KMS-11 (cell line): ENCODE data around the gene SMIM5.
A peak's percentile ranks its signal among the peaks of the same experiment; 100 is the strongest.

Experiments used
- H2AFZ ChIP-seq: fragments of 200-600 bp; sonication (generic); 2 replicates; pipeline ENCODE4 v1.6.1; 2016; ENCODE audit warnings: antibody characterized with exemption, mixed run types, low read depth
- H3K27ac ChIP-seq: fragments of 200-600 bp; sonication (generic); 2 replicates; pipeline ENCODE4 v1.6.1; 2016; ENCODE audit warnings: mild to moderate bottlenecking, mixed run types
- H3K27me3 ChIP-seq: fragments of 200-600 bp; sonication (generic); 2 replicates; pipeline ENCODE4 v1.6.1; 2017; ENCODE audit warnings: mild to moderate bottlenecking, low read depth, mixed run types, moderate library complexity; ENCODE audit not compliant: insufficient read depth
- H3K36me3 ChIP-seq: fragments of 200-600 bp; sonication (generic); 2 replicates; pipeline ENCODE4 v1.6.1; 2017; ENCODE audit warnings: mild to moderate bottlenecking, mixed run types; ENCODE audit not compliant: insufficient read depth
- H3K4me1 ChIP-seq: fragments of 200-600 bp; sonication (generic); 2 replicates; pipeline ENCODE4 v1.6.1; 2016; ENCODE audit warnings: mild to moderate bottlenecking, low read depth, mixed run types; ENCODE audit not compliant: poor library complexity, severe bottlenecking
- H3K4me2 ChIP-seq: fragments of 200-600 bp; sonication (generic); 2 replicates; pipeline ENCODE4 v1.7.0; 2016; ENCODE audit warnings: mild to moderate bottlenecking, mixed run types
- H3K4me3 ChIP-seq: fragments of 200-600 bp; sonication (generic); IDR thresholded peaks from 2 replicates; pipeline ENCODE4 v1.6.1; 2017; ENCODE audit warnings: low read depth, low read length, mixed read lengths; ENCODE audit not compliant: insufficient read depth
- H3K79me2 ChIP-seq: fragments of 200-600 bp; sonication (generic); 2 replicates; pipeline ENCODE4 v1.6.1; 2016; ENCODE audit warnings: low read depth, mixed run types; ENCODE audit not compliant: insufficient read depth
- H3K9ac ChIP-seq: fragments of 200-600 bp; sonication (generic); 2 replicates; pipeline ENCODE4 v1.6.1; 2016; ENCODE audit warnings: mild to moderate bottlenecking, mixed run types
- H4K20me1 ChIP-seq: fragments of 200-600 bp; sonication (generic); 2 replicates; pipeline ENCODE4 v1.6.1; 2016; ENCODE audit warnings: mild to moderate bottlenecking, mixed run types; ENCODE audit not compliant: insufficient read depth
- CTCF ChIP-seq: fragments of 200-600 bp; sonication (generic); conservative IDR thresholded peaks from 2 replicates; pipeline ENCODE4 v1.6.1; 2017; ENCODE audit warnings: low read depth, mild to moderate bottlenecking, antibody characterized with exemption, low read length, moderate library complexity, mixed read lengths

The SMIM5 gene

DNA sequence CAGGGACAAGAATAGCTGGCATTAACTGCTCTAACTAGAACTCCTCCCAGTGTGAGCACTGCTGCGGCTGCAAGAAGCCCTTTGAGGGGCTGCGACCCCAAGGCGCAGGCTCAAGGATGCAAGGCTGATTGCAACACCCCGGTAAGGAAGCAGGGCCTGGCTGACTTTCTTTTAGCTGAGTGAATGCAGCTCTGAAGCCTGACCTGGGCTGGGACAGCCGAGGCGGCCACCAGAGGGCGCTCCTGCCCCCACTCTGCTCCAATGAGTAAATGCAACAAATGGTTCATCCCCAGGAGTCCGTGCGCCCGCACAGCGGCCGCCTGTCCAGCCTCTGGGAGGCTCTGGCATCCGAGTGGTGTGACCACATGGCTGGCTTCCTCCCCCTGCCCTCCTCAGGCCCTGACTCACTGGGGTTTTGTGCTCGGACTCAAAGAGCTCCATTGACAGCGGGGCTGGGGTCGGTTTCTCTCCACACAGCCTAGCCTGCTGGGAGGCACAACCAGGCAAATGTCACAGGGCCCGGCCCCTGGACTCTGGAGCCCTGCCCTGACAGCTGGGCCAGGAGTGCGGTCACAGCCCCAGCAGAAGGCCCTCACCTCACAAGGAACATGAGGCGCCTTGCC lies at the start of gene SMIM5:
TSS of gene SMIM5 (plus strand) at position 572 of the 623 bp plus-strand sequence. CDS start 6,768 bp downstream, outside the sequence.
- no peak within 1 kb of the TSS for H2AFZ ChIP-seq
- peak; percentile 95 for TF ChIP-seq CTCF
- H3K4me2 ChIP-seq = peak within 1 kb of the TSS; percentile 44; the same call in 1 of the 2 replicates

DNA sequence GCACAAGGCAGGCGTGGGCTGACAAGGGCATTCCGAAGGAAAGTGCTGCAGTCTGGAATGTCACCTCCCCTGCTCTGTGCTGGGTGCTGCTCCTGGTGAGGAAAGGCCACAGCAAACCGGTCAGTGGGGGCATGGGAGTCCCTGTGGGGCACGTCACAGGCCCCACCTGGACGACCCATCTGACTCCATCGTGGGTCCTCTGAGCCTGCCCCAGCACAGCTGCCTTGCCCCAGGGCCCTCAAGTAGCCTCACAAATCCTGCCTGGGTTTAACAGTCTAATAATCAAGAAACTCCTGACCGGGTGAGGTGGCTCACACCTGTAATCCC lies 48.4 kb upstream of the SMIM5 start:
- no peak overlapping the region for H3K4me3 ChIP-seq
- H3K9ac ChIP-seq = no peak overlapping the region
- no peaks in the 10 kb centered on the region for H4K20me1 ChIP-seq
- no peak overlapping the region for H3K4me2 ChIP-seq
- TF ChIP-seq CTCF = no peak
- H3K4me1 ChIP-seq = no peaks in the 10 kb centered on the region
- no peaks in the 10 kb centered on the region for H3K36me3 ChIP-seq
- H3K27me3 ChIP-seq = peaks cover 45% of the 10 kb centered on the region
- no peak overlapping the region for H2AFZ ChIP-seq
- H3K79me2 ChIP-seq = no peaks in the 10 kb centered on the region
- no peak overlapping the region for H3K27ac ChIP-seq

More for the DNA sequence above, at the start of gene SMIM5:
- H3K27me3 ChIP-seq = no peaks in the 10 kb centered on the region
- H3K9ac ChIP-seq = 0 out of 2 replicates have a peak within 1 kb of the TSS, but pooled peaks have one; percentile 22
- no peak within 1 kb of the TSS for H3K4me3 ChIP-seq
- no peaks in the 10 kb centered on the region for H3K36me3 ChIP-seq
- H3K79me2 ChIP-seq = no peaks in the 10 kb centered on the region
- H3K27ac ChIP-seq = no peak within 1 kb of the TSS
- peaks cover 14% of the 10 kb centered on the region for H3K4me1 ChIP-seq
- no peaks in the 10 kb centered on the region for H4K20me1 ChIP-seq

DNA sequence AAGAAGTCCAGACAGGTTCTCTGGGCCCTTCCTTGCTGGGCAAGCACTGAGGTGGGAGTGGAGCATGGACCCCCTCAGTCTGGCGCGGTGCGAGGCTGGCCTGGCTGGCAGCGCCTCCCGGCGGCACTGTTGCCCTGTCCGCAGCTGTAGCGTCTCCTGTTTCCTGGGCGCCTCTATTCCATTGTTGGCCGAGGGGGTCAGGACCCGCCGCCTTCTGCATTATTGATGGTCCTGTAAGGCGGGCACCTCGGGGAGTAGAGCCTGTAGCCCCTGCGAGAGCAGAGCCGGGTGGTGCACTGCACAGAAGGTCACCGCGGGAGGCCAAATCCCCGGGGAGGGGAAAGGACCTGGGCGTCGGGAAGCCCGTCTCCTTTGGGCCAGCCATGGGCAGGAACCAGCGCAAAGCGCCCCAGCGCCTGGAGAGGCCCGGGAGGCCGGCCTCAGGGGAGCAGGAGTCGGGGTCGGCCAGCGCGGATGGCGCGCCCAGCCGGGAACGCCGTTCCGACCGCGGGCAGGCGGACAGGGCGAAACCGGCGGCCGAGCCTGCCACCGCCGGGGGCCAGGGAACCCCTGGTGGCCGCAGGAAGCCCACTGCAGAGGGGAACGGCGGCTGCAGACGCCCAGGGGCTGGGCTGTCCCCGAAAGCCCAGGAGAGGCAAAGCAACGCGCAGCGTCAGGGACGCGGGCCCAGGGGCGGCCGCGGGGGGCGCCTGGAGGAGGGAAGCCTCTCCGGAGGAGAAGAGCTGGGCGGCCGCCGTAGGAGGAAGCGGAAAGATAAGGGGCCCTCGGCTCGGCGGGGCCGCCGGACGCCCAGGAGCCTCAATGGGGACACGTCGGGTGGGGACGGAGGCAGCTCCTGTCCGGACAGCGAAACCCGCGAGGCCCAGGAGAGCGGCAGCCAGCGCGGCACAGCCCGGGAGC lies 45.3 kb upstream of the SMIM5 start, which contains the start of gene MYO15B:
TSS of gene MYO15B (plus strand) at position 126 of the 921 bp plus-strand sequence. CDS start at position 384, 258 bp downstream.
- Histone ChIP-seq H3K27ac (no peak within 1 kb of the TSS), H3K4me3 (no peak within 1 kb of the TSS), H2AFZ (peak within 1 kb of the TSS; percentile 73; the same call in 1 of the 2 replicates), H3K36me3 (no peaks in the 10 kb centered on the region), H3K4me1 (no peaks in the 10 kb centered on the region), H3K9ac (no peak within 1 kb of the TSS), H3K27me3 (peaks cover 49% of the 10 kb centered on the region), H4K20me1 (no peaks in the 10 kb centered on the region), H3K79me2 (no peaks in the 10 kb centered on the region), H3K4me2 (peak within 1 kb of the TSS; percentile 33; the same call in 1 of the 2 replicates)
- no peak for TF ChIP-seq CTCF

DNA sequence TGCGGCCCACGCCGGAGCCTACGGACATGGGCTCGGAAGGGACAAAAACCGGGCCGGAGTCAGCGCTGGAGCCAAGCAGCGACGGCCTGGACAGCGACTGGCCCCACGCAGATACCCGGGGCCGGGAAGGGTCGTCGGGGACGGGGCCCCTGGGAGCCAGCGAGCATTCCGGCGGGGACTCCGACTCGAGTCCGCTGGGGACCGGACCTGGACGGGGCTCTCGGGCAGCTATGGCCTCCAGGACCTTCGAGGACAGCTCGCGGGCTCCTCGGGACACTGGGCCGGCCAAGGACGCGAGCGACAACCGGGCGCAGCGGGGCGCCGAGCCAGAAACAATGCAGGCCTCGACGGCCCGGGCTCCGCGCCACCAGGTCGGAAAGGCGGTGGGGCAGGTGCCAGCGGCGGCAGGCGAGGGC lies 44.6 kb upstream of the SMIM5 start:
- no peaks in the 10 kb centered on the region for H4K20me1 ChIP-seq
- H3K9ac ChIP-seq = no peak overlapping the region
- H2AFZ ChIP-seq = peak overlapping the region; percentile 73; the same call in 1 of the 2 replicates
- H3K4me3 ChIP-seq = no peak overlapping the region
- TF ChIP-seq CTCF = peak; percentile 29; the same call in 1 of the 2 replicates
- H3K79me2 ChIP-seq = no peaks in the 10 kb centered on the region
- peaks cover 44% of the 10 kb centered on the region; the same call in 1 of the 2 replicates for H3K27me3 ChIP-seq
- H3K4me2 ChIP-seq = peak overlapping the region; percentile 33; the same call in 1 of the 2 replicates
- H3K4me1 ChIP-seq = no peaks in the 10 kb centered on the region
- H3K27ac ChIP-seq = no peak overlapping the region
- no peaks in the 10 kb centered on the region for H3K36me3 ChIP-seq
